ENCODE data around the gene ADAMTS2. TPM values are rescaled to one million over a fixed set of nuclear protein-coding genes. Genes with fewer than 3 reads are reported as not detected.
"Not testable (repeated sequence)": the region's sequence is repeated elsewhere in the genome, so short reads cannot be mapped to it uniquely, and the experiment has no call there.

The ADAMTS2 gene
- polyA plus RNA-seq, 12 donors = 17.2 to 61.8 (median 31.0) TPM; not detected in 1

- not testable (repeated sequence) for DNase-seq
Measured at GRCh38 chr5:179283908-179284307, 61.4 kb downstream of the ADAMTS2 start.

DNA sequence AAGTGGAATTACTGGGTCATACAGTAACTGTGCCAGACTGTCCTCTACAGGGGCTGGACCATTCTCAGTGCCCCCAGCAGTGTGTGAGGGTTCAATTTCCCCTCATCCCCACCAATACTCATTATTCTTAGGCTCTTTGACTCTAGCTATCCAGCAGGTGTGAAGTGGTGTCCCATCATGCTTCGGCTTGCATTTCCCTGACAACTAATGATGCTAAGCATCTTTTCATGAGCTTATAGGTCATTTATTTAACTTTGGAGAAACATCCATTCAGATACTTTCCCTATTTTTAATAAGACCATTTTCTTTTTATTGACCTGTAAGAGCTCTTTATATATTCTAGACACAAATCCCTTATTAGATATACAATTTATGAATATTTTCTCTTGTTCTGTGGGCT is 63.6 kb downstream of the ADAMTS2 start:
- DNase-seq = no peak

GRCh38 chr5:179280095-179280490 is 65.2 kb downstream of the ADAMTS2 start:
- no peak for DNase-seq

GRCh38 chr5:179279347-179280094 is 65.7 kb downstream of the ADAMTS2 start:
- no peak for DNase-seq

DNA sequence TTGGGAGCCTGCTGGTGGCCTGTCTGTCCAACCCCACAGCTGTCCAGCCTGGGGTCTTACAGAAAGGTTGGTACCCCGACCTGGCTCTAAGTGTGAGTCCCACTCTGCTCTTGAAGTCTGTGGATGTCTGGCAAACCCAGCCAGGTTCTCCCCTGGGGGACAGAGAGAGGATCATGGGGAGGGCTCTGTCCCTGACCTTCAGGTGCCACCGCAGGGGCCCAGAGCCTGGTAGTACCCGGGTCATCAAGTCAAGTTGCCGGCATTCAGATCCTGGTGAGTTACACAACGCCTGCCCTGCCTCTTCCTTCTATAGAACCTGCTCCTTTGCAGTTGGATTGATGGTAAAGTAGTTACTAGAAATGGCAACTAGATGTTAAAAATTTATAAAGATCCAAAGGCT is 66.7 kb downstream of the ADAMTS2 start:
- DNase-seq = no peak

DNA sequence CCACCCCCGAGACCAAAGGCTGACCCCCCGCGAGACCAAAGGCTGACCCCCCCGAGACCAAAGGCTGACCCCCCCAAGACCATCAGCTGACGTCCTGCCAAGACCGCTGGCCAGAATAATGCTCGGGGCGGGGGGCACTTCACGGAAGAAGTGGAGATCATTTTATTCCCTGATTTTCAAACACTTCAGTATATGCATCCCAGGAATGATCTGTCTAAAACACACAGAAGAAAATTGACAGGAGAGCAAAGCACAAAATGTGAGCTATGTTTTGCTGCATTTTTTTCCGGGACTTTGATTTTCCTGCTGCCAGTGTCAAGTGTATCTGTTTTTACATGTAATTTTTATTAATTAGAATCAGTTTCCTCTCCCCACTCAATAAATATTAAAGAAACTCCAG is 67.1 kb downstream of the ADAMTS2 start:
- no peak for DNase-seq

- no peak for DNase-seq
Measured at GRCh38 chr5:179276838-179277395, 68.3 kb downstream of the ADAMTS2 start.

GRCh38 chr5:179275941-179276837 is 69.1 kb downstream of the ADAMTS2 start:
- DNase-seq = no peak

DNA sequence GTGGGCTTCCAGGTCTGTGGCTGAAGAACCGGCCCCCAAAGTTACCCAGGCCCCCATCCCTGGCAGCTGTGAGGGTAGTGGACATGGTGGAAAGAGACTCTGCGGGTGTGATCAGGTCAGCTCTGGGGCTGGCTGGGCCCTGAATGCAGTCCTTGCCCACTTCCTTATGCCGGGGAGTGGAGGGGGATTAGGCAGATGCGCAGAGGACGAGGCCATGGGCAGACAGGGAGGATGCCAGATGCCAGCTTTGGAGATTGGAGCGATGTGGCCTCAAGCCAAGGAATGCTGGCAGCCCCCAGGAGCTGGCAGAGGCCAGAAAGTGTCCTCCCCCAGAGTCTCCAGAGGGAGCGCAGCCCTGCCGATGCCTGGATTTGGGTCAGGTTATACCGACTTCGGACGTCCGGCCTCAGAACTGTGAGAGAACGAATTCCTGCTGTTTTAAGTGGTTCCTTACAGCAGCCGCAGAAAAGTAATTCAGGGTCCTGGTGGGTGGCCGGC is 69.8 kb downstream of the ADAMTS2 start:
- DNase-seq = no peak

DNA sequence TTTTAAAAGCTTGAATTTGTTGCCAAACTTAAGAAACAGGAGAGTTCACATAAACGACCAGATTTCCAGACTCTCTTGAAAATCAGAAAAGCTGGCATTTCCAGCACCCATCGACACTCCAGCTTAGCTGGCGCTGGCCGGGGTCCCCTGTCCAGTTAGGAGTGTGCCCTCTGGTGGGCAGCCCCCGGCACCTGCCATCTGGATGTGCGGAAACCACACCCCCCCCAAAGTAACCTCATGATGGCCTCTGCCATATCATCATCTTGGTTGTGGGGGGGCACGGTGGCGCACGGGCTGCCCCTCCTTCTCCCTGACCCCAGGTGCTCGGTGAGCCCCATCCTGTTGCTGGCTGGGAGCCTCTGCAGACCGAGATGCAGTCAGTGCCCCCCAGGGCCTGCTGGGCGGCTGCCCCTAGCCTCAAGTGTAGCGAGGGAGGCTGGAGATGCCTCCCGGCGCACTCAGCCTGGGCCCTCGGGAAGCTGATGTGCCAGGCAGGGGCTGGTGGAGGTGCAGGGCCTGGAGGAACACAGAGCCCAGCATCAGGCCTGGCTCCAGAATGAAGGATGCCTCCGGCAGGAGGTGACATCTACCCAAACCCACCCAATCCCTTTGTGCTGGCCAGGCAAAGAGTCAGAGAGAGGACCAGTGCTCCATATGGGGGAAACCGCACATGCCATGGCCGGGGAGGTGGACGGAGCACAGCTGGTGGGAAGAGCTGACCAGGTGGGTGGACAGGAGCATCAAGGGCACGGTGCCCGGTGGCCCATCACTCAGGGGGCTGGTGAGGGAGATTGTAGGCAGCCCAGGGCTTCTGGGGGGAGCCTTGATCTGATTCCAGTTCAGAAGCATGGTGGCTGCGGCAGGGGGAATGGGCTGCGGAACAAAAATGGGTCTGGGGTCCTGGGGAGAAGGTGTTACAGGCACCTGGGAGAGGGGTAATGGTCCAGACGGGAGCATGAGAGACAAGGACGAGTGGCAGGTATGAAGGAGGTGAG is 70.6 kb downstream of the ADAMTS2 start:
- no peak for DNase-seq

DNA sequence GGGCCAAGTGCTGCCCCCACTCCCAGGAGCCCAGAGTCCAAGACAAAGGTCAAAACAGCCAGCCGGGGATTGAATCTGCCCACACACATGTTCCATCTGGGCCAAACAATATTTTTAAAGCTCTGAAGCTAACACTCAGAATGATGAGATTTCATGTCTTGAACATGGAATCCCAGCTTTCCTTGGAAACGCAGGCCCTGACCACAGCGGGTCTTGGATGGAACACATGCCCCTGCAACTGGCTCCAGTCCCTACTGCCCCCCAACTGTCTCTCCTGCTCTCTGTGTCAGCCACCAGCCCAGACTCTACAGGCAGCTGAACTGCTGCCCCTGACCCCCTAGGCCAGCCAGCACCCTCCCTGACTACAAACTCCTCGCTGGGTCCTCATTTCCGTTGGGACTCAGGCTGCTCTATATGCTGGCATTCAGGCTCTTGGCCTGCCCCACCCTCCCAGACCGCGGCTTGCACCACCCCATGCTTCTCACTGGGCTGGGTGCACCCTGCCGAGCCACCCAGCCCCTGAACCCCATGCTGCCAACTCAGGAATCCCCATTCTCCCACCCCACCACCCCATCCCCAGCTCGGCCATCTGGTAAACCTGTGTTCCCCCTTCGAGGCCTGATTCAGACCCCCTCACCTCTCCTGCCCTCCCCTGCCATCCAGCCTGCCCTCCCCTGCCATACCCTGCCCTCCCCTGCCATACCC is 71.7 kb downstream of the ADAMTS2 start:
- no peak for DNase-seq

DNA sequence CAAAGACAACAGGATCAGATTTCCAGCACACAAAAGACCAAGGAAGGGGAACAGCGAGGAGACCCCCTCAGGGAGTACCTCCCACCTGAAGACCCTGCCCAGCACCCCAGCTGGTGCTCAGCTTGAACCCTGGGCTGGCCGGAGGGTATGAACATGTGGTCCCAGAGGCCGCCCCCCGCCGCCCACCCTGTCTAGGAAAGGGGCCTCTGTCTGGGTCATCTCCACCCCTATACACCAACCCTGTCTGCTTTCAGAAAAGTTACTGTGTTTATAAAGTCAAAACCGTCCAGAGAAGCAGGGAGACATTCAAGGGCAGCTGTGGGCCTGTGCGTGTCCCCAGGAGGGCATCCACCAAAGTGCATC is 72.2 kb downstream of the ADAMTS2 start:
- DNase-seq = no peak

DNA sequence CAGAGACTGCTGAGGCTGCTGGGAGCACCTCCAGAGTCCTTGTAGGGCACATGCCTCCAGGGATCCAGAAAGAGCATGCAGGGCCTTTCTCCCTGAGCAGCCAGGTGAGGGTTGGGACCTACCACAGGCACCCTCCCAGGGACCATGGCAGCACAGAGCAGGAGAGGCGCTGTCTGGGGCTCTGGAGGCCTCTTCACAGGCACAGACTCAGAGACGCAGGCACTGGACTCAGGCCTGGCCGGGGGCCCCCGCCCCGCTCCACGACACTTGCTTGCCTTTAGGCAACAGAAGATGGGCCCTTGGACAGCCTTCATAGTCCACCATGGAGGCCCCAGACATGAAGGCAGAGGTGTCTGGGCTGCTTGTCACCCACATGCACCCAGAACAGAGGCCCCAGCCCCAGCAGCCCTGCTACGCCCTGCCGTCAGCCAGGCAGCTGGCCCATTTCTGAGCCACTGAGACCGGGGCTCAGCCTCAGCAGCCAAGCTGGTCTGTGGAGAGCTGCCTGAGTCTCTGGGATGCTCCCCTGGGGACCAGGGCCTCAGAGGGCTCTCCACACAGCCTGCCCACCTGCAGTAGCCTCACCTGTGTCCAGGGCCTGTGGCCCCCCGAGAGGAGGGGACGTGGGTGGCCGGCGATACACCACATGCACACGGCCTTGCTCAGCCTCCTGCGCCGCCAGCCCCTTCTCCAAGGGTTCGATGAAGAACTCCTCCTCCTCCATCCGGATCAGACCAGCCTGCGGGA is 72.8 kb downstream of the ADAMTS2 start:
- no peak for DNase-seq

GRCh38 chr5:179271821-179272325 is 73.4 kb downstream of the ADAMTS2 start:
- no peak for DNase-seq

GRCh38 chr5:179271428-179271734 is 73.9 kb downstream of the ADAMTS2 start:
- no peak for DNase-seq

DNA sequence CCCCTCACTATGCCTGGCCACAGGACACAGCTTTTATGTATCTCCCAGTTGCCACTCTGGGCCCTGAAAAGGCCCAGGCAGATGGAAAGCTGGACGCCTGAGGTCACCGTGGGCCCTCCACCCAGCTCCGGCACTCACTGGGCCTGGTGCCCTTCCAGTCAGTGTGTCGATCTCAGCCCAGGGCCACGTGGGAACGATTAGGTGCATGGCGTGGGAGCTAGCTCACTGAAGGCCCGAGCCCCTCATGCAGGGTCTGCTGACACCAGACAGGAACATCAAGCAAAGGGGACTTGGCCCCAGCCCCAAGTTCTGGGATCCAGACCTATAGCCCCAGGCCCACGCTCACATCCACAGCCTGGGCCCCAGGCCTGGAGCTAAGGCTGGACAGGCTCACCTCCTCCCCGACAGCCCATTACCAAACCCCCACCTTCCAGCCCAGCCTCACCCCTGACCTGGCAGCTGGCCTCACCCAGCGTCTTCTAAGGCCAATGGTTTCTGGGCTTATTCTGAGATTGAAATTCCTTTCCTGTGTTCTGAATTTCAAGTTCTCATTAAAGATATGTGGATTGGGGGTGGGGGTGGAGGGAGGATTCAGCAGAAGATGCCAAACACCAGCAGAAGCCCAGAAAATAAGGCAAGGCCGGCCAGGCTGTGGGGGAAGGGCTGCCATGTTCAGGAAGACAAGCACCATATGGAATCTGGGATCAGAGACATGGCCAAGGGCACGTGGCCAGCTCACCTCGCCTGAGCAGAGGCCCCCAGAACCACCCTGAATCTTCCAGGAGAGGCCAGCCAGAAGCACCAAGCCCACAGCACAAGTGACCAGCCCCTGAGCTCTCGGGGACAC is 74.5 kb downstream of the ADAMTS2 start:
- peak; percentile 76 for DNase-seq

DNA sequence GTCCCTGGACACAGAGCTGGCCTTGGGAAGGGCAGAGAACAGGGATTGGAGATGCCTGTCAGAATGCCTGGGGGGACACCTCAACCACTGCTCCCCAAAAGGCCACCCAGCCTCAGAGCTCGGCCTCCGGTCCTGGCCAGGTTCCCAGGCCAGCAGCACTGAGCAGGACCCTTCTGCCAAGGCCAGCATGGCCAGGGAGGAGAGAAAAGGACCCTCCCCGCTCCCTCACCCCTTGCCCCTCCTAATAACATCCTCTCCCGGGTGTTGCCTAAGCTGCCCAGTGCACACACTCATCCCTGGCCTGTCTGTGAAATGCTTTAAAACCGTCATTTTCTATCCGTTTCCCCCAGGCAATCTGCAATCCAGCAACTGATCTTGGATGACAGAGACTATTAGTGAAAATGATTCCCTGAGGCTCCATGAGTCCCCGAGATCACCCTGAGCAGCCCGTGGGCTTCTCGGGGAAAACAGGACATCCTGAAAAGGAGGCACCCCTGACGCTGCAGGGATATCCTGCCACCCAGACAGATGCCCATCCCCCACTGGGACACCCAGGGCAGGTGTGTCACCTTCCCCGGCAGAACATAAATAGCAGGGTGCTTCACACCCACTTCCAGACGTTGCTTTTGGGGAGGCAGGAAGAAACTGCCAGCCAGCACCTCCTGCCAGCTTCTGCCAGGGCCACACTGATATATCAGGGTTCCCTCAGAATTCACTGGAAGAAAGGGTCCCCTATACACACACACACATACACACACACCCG is 75.3 kb downstream of the ADAMTS2 start:
- DNase-seq = no peak
